CD14-positive monocyte (primary cell): ENCODE results near the gene TUBB2A. TPM values are rescaled to one million over a fixed set of nuclear protein-coding genes. Genes with fewer than 3 reads are reported as not detected.
A peak's percentile ranks its signal among the peaks of the same experiment; 100 is the strongest.

Experiments
- DNase-seq, 3 donors: peaks; one replicate each; pipeline ENCODE4 v3.0.0-alpha.2; 2011 to 2022
- H2AFZ ChIP-seq: 2 replicates; pipeline ENCODE4 v1.6.0; 2012; ENCODE audit warnings: mild to moderate bottlenecking, low read depth, low read length, inconsistent platforms; ENCODE audit not compliant: insufficient read depth, poor library complexity, severe bottlenecking
- H3K27ac ChIP-seq, 2 donors: 1 replicate in 1 of 2; 2 replicates in 1 of 2; pipeline ENCODE4 v1.5.1; 2012 to 2013; ENCODE audit warnings: low read length in 2 of 2, control low read depth in 1 of 2, inconsistent platforms in 1 of 2, low read depth in 1 of 2, mild to moderate bottlenecking in 1 of 2
- H3K27me3 ChIP-seq, 2 donors: one replicate each; pipeline versions ENCODE4 v1.6.0 to v1.6.1; 2011 to 2013; ENCODE audit warnings: low read length in 2 of 2; ENCODE audit not compliant: control insufficient read depth in 2 of 2, insufficient read depth in 2 of 2
- H3K36me3 ChIP-seq, 2 donors: replicated peaks in 1 of 2; 1 replicate in 1 of 2; 2 replicates in 1 of 2; pipeline versions ENCODE4 v1.5.1 to v1.6.1; 2012 to 2013; ENCODE audit warnings: low read length in 2 of 2, control low read depth in 1 of 2, inconsistent platforms in 1 of 2, mild to moderate bottlenecking in 1 of 2; ENCODE audit not compliant: insufficient read depth in 2 of 2, control insufficient read depth in 1 of 2
- H3K4me1 ChIP-seq, 2 donors: 1 replicate in 1 of 2; 2 replicates in 1 of 2; pipeline versions ENCODE4 v1.5.1 to v1.6.1; 2012 to 2013; ENCODE audit warnings: low read length in 2 of 2, control low read depth in 1 of 2, inconsistent platforms in 1 of 2, mild to moderate bottlenecking in 1 of 2, moderate library complexity in 1 of 2; ENCODE audit not compliant: insufficient read depth in 2 of 2, control insufficient read depth in 1 of 2
- H3K4me2 ChIP-seq: replicated peaks from 2 replicates; pipeline ENCODE3; 2012; ENCODE audit warnings: low read length, moderate library complexity, mild to moderate bottlenecking; ENCODE audit not compliant: poor library complexity, severe bottlenecking; ENCODE audit errors: extremely low read depth
- H3K4me3 ChIP-seq, 3 experiments: fragments of 200-600 bp in 1 of 3; sonication (generic) in 1 of 3; replicated peaks in 1 of 3; 1 replicate in 2 of 3; 2 replicates in 1 of 3; pipeline ENCODE4 v1.5.1; 2011 to 2013; ENCODE audit warnings: low read length in 3 of 3, mild to moderate bottlenecking in 3 of 3, control low read depth in 2 of 3, low read depth in 2 of 3, inconsistent platforms in 1 of 3, moderate library complexity in 1 of 3
- H3K79me2 ChIP-seq: 2 replicates; pipeline ENCODE4 v1.6.0; 2012; ENCODE audit warnings: mild to moderate bottlenecking, control low read depth, inconsistent platforms, low read length, moderate library complexity; ENCODE audit not compliant: insufficient read depth
- H3K9ac ChIP-seq: 2 replicates; pipeline ENCODE4 v1.6.0; 2017; ENCODE audit warnings: low read length, mild to moderate bottlenecking; ENCODE audit not compliant: insufficient read depth, poor library complexity, severe bottlenecking
- H3K9me3 ChIP-seq, 2 donors: replicated peaks in 1 of 2; 1 replicate in 1 of 2; 2 replicates in 1 of 2; pipeline versions ENCODE4 v1.5.1 to v1.6.1; 2012 to 2013; ENCODE audit warnings: low read length in 2 of 2, control low read depth in 1 of 2; ENCODE audit not compliant: control insufficient read depth in 1 of 2, insufficient read depth in 1 of 2
- H4K20me1 ChIP-seq: 2 replicates; pipeline ENCODE4 v1.6.0; 2012; ENCODE audit warnings: mild to moderate bottlenecking, low read length, control low read depth, moderate library complexity; ENCODE audit not compliant: insufficient read depth
- H3K27ac Mint-ChIP-seq, 7 donors: one replicate each; pipeline ENCODE4 v1.8.0; 2020; ENCODE audit warnings: mild to moderate bottlenecking in 7 of 7, mixed read lengths in 7 of 7, moderate library complexity in 6 of 7, inconsistent platforms in 2 of 7
- H3K27me3 Mint-ChIP-seq, 3 donors: one replicate each; pipeline ENCODE4 v1.8.0; 2021 to 2022; ENCODE audit warnings: low read depth in 3 of 3, mild to moderate bottlenecking in 3 of 3, mixed read lengths in 3 of 3, moderate library complexity in 3 of 3, inconsistent platforms in 1 of 3
- H3K36me3 Mint-ChIP-seq, 2 donors: one replicate each; pipeline ENCODE4 v1.8.0; 2020; ENCODE audit warnings: mixed read lengths in 2 of 2, inconsistent platforms in 1 of 2, mild to moderate bottlenecking in 1 of 2
- H3K4me1 Mint-ChIP-seq: one replicate; pipeline ENCODE4 v1.8.0; 2020; ENCODE audit warnings: mild to moderate bottlenecking, mixed read lengths
- H3K4me3 Mint-ChIP-seq, 2 donors: one replicate each; pipeline ENCODE4 v1.8.0; 2020; ENCODE audit warnings: mild to moderate bottlenecking in 2 of 2, mixed read lengths in 2 of 2, moderate library complexity in 1 of 2
- H3K9me3 Mint-ChIP-seq, 7 donors: one replicate each; pipeline ENCODE4 v1.8.0; 2020 to 2022; ENCODE audit warnings: mixed read lengths in 7 of 7, mild to moderate bottlenecking in 6 of 7, moderate library complexity in 6 of 7, inconsistent platforms in 2 of 7
- WGBS: methylation state at CpG from one replicate; pipeline ENCODE4 v1.1.5; 2013; ENCODE audit warnings: missing lambda C conversion rate; ENCODE audit not compliant: insufficient coverage; 5-methylcytosine and 5-hydroxymethylcytosine counted together
- intact Hi-C, 2 donors: fragments of 100-400 bp; cut with micrococcal nuclease; formaldehyde crosslinking; loops; one replicate each; pipeline versions ENCODE4 v1.15.0 to v1.15.1; 2023
- polyA plus RNA-seq, 3 donors: library from polyadenylated mRNA; depleted of rRNA in 1 of 3; unstranded in 2 of 3; stranded (reverse) in 1 of 3; fragments of 300-500 nt in 2 of 3; fragments of >200 nt in 1 of 3; fragmentation: Illumina TruSeq in 2 of 3; gene quantifications; 1 replicate in 2 of 3; 2 replicates in 1 of 3; pipeline ENCODE4 v1.2.3, GENCODE V29; 2012 to 2021
- TF ChIP-seq, protein P1 (sequence below): fragments of 200-600 bp; IDR thresholded peaks from one replicate; pipeline ENCODE4 v1.8.0; 2022; ENCODE audit warnings: antibody characterized with exemption, mild to moderate bottlenecking

Gene TUBB2A
- polyA plus RNA-seq, 3 donors, result 2.4 to 74.3 (median 4.2) TPM

DNA sequence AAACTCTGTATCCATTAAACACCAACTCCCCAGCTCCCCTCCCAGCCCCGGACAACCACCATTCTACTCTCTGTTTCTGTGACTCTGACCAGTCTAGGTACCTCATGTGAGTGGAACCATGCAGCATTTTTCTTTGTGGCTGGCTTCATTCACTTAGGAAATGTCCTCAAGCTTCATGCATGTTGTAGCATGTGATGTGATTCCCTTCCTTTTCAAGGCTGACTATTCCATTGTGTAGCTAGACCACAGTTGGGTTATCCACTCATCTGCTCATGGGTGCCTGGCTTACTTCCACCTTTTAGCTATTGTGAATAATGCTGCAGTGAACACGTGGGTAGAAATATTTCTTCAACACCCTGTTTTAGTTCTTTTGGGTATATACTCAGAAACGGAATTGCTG lies 47.6 kb downstream of the TUBB2A start:
- no peak for DNase-seq
- no CpG with 5 or more reads among the region's 3 CpGs for WGBS
- H3K4me3 ChIP-seq, result no peak overlapping the region
- H3K4me3 Mint-ChIP-seq, result no peak overlapping the region
- no peak overlapping the region for H2AFZ ChIP-seq
- no peaks in the 10 kb centered on the region for H3K9me3 Mint-ChIP-seq
- no peak overlapping the region for H3K27ac Mint-ChIP-seq
- H4K20me1 ChIP-seq, result peaks cover 33% of the 10 kb centered on the region
- intact Hi-C loops, result no loop called here
- H3K4me1 ChIP-seq, result no peaks in the 10 kb centered on the region
- H3K9me3 ChIP-seq, result no peaks in the 10 kb centered on the region
- no peak overlapping the region for H3K27ac ChIP-seq
- no peaks in the 10 kb centered on the region for H3K79me2 ChIP-seq
- no peaks in the 10 kb centered on the region for H3K27me3 ChIP-seq
- H3K4me1 Mint-ChIP-seq, result no peaks in the 10 kb centered on the region
- no peak overlapping the region for H3K9ac ChIP-seq
- H3K4me2 ChIP-seq, result no peak overlapping the region
- TF ChIP-seq, protein P1, sequence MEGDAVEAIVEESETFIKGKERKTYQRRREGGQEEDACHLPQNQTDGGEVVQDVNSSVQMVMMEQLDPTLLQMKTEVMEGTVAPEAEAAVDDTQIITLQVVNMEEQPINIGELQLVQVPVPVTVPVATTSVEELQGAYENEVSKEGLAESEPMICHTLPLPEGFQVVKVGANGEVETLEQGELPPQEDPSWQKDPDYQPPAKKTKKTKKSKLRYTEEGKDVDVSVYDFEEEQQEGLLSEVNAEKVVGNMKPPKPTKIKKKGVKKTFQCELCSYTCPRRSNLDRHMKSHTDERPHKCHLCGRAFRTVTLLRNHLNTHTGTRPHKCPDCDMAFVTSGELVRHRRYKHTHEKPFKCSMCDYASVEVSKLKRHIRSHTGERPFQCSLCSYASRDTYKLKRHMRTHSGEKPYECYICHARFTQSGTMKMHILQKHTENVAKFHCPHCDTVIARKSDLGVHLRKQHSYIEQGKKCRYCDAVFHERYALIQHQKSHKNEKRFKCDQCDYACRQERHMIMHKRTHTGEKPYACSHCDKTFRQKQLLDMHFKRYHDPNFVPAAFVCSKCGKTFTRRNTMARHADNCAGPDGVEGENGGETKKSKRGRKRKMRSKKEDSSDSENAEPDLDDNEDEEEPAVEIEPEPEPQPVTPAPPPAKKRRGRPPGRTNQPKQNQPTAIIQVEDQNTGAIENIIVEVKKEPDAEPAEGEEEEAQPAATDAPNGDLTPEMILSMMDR, result no peak
- H3K27me3 Mint-ChIP-seq, result peaks cover 0 to 2% (median 0%) of the 10 kb centered on the region in 3 donors
- H3K36me3 Mint-ChIP-seq, result peaks cover 86 to 98% of the 10 kb centered on the region in 2 donors
- peaks cover 81 to 98% of the 10 kb centered on the region in 2 donors for H3K36me3 ChIP-seq

DNA sequence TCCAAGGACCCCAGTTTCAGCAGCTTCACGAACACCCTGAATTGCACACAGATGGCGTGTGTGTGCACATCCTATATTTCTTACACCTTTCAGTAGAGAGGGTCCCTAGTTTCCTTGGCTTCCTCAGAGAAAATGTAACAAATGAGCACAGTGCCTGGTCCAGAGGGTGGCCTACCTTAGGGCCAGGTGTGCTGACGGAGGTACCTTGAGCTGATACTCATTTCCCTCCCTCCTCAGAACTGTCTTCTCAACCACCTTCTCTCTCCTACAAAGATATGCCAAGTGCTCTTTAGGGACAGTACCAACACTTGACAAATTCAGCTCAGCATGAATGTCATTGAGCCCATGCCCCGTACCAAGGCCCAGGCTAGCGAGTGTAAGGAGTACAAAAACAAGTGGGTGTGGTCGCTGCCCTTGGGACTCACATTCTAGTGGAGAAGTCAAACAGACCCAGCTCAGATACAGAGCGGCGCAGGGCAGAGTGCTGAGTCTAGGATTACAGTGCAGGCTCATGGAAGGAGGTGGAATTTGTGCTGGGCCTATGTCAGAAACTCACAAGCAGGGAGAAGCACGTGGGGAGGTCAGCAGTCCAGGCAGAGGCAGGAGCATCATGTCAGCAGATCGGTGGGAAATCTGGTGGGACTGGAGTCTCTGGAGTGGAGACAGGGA lies 48.5 kb downstream of the TUBB2A start:
- H3K4me1 Mint-ChIP-seq, result no peaks in the 10 kb centered on the region
- Histone ChIP-seq H3K4me1 (no peaks in the 10 kb centered on the region), H4K20me1 (peaks cover 24% of the 10 kb centered on the region), H3K27me3 (no peaks in the 10 kb centered on the region), H2AFZ (no peak overlapping the region), H3K79me2 (no peaks in the 10 kb centered on the region), H3K4me3 (no peak overlapping the region), H3K27ac (no peak overlapping the region), H3K9ac (no peak overlapping the region), H3K9me3 (no peaks in the 10 kb centered on the region), H3K36me3 (peaks cover 83 to 98% of the 10 kb centered on the region in 2 donors), H3K4me2 (no peak overlapping the region)
- TF ChIP-seq, protein P1, result no peak
- no peaks in the 10 kb centered on the region for H3K9me3 Mint-ChIP-seq
- intact Hi-C loops, result no loop called here
- peaks cover 0 to 2% (median 0%) of the 10 kb centered on the region in 3 donors for H3K27me3 Mint-ChIP-seq
- H3K27ac Mint-ChIP-seq, result peak overlapping the region in 4 of 7 donors; percentile 9 to 81 (median 60)
- 95% methylated on average over 10 of the region's 10 CpGs for WGBS
- peaks cover 87 to 98% of the 10 kb centered on the region in 2 donors for H3K36me3 Mint-ChIP-seq
- DNase-seq, result no peak
- no peak overlapping the region for H3K4me3 Mint-ChIP-seq

Other genes starting within 250 kb of the TUBB2A start
- 100 to 1,000 TPM; 117 to 208 (median 200) TPM for gene SERPINB6, start 186.0 kb downstream of the TUBB2A start, polyA plus RNA-seq
- gene NQO2, start 157.7 kb downstream of the TUBB2A start, polyA plus RNA-seq, result 100 to 1,000 TPM in 2 of 3 donors, 10 to 100 TPM in 1; 30.0 to 281 (median 146) TPM
- 1 to 10 TPM; 6.0 to 9.6 (median 9.6) TPM for gene RIPK1, start 89.0 kb downstream of the TUBB2A start, polyA plus RNA-seq
- gene BPHL, start 38.8 kb downstream of the TUBB2A start, polyA plus RNA-seq, result 1 to 10 TPM; 4.6 to 7.8 (median 5.9) TPM
- 1 to 10 TPM in 1 of 3 donors, under 1 TPM in 1, not detected in 1; 0.15 to 3.5 TPM for gene TUBB2B, start 70.1 kb upstream of the TUBB2A start, polyA plus RNA-seq
- 10 to 100 TPM; 23.6 to 31.1 (median 27.9) TPM for gene PSMG4, start 101.4 kb upstream of the TUBB2A start, polyA plus RNA-seq